ENCODE measurements around the gene IL3RA. TPM values are rescaled to one million over a fixed set of nuclear protein-coding genes. Genes with fewer than 3 reads are reported as not detected.
A peak's percentile ranks its signal among the peaks of the same experiment; 100 is the strongest.

Gene IL3RA
- polyA plus RNA-seq, 1 of the 3 experiments (the other 2 are of a cell fraction), result not detected

- peaks cover 10 to 18% of the 10 kb centered on the region in 2 experiments for H3K36me3 ChIP-seq (replicated peaks in 1 of 2; ENCODE audit: control insufficient read depth in 1 of 2, insufficient read depth in 2 of 2, low read length in 1 of 2)
These were observed 80.6 kb downstream of the IL3RA start for GRCh38 chrX:1416965-1417760.

DNA sequence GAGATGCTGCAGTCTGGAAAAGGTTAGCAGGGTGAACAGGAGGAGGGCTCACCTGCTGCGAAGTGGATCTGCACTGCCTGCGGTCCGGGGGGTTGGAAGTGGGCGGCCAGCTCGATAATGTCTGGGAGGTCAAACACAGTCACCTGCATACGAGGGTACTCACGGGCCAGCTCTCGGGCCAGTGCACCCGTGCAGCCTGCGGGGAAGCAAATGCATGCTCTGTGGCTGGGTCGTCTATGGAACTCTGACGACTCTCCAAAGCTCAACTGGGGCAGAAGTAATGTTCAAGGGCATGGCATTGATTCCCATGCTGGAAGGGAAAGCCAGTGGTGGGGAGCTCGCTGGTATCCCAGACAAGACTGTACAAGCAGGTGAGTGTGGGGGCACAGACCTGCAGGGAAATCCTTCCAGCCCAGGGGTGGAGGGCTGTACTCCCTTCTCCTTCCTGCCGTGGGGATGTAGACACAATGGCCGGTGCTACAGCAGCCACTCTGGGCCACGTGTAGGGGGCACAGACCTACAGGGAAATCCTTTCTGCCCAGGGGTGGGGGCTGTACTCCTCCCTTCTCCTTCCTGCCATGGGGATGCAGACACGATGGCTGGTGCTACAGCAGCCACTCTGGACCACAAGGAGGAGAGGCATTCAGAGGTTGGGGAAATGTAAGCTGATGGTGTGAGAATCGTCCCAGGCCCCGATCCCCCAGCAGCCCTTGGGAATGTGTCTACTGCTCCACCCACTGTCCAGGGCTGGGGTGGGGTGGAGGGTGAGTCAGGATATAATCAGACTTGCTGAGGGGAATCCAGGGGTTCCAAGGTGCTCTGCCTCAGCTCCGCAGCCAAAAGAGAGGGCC, 81.6 kb downstream of the IL3RA start:
- Histone ChIP-seq H3K27me3 (ENCODE audit: insufficient read depth) (no peaks in the 10 kb centered on the region), H3K79me2 (ENCODE audit: insufficient read depth) (no peaks in the 10 kb centered on the region), H3K4me1 (ENCODE audit: control insufficient read depth in 1 of 2, insufficient read depth in 2 of 2, low read depth in 1 of 2, low read length in 1 of 2) (no peaks in the 10 kb centered on the region), H2AFZ (ENCODE audit: low read depth) (no peak overlapping the region), H3K9me2 (no peaks in the 10 kb centered on the region), H3K27ac (ENCODE audit: low read depth in 2 of 2, low read length in 1 of 2) (no peak overlapping the region), H3K9me3 (no peaks in the 10 kb centered on the region), H3F3A (replicated peaks; ENCODE audit: insufficient read depth) (peaks cover 9% of the 10 kb centered on the region), H4K20me1 (ENCODE audit: insufficient read depth) (no peaks in the 10 kb centered on the region), H3K36me3 (replicated peaks in 1 of 2; ENCODE audit: control insufficient read depth in 1 of 2, insufficient read depth in 2 of 2, low read length in 1 of 2) (peaks cover 6 to 23% of the 10 kb centered on the region in 2 experiments), H3K4me3 (ENCODE audit: low read depth in 2 of 2, low read length in 1 of 2) (no peak overlapping the region), H3K9ac (no peak overlapping the region), H3K4me2 (no peak overlapping the region)
- no peak for DNase-seq
- ChIA-PET CTCF (no interaction called here), POLR2A (no interaction called here)
- 86% methylated on average over 10 of the region's 20 CpGs for WGBS (ENCODE audit: low lambda C conversion rate)
- TF ChIP-seq, protein P1, sequence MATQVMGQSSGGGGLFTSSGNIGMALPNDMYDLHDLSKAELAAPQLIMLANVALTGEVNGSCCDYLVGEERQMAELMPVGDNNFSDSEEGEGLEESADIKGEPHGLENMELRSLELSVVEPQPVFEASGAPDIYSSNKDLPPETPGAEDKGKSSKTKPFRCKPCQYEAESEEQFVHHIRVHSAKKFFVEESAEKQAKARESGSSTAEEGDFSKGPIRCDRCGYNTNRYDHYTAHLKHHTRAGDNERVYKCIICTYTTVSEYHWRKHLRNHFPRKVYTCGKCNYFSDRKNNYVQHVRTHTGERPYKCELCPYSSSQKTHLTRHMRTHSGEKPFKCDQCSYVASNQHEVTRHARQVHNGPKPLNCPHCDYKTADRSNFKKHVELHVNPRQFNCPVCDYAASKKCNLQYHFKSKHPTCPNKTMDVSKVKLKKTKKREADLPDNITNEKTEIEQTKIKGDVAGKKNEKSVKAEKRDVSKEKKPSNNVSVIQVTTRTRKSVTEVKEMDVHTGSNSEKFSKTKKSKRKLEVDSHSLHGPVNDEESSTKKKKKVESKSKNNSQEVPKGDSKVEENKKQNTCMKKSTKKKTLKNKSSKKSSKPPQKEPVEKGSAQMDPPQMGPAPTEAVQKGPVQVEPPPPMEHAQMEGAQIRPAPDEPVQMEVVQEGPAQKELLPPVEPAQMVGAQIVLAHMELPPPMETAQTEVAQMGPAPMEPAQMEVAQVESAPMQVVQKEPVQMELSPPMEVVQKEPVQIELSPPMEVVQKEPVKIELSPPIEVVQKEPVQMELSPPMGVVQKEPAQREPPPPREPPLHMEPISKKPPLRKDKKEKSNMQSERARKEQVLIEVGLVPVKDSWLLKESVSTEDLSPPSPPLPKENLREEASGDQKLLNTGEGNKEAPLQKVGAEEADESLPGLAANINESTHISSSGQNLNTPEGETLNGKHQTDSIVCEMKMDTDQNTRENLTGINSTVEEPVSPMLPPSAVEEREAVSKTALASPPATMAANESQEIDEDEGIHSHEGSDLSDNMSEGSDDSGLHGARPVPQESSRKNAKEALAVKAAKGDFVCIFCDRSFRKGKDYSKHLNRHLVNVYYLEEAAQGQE (IDR thresholded peaks at IDR 0.05; ENCODE audit: low read depth, low read length), result no peak
- TF ChIP-seq EZH2phosphoT487 (IDR thresholded peaks at IDR 0.05; ENCODE audit: borderline replicate concordance, low read depth), result no peak
- TF ChIP-seq USF1 (IDR thresholded peaks at IDR 0.05; ENCODE audit: borderline replicate concordance, low read depth), result no peak
- no peak; the same call in 1 of the 2 replicates for TF ChIP-seq POLR2AphosphoS5 (IDR thresholded peaks at IDR 0.05; ENCODE audit: low read depth, low read length)
- TF ChIP-seq, protein P2, sequence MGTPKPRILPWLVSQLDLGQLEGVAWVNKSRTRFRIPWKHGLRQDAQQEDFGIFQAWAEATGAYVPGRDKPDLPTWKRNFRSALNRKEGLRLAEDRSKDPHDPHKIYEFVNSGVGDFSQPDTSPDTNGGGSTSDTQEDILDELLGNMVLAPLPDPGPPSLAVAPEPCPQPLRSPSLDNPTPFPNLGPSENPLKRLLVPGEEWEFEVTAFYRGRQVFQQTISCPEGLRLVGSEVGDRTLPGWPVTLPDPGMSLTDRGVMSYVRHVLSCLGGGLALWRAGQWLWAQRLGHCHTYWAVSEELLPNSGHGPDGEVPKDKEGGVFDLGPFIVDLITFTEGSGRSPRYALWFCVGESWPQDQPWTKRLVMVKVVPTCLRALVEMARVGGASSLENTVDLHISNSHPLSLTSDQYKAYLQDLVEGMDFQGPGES (IDR thresholded peaks at IDR 0.05; ENCODE audit: low read depth, low read length), result no peak
- TF ChIP-seq NRF1 (IDR thresholded peaks at IDR 0.05; ENCODE audit: low read depth, low read length), result no peak
- TF ChIP-seq, protein P3, sequence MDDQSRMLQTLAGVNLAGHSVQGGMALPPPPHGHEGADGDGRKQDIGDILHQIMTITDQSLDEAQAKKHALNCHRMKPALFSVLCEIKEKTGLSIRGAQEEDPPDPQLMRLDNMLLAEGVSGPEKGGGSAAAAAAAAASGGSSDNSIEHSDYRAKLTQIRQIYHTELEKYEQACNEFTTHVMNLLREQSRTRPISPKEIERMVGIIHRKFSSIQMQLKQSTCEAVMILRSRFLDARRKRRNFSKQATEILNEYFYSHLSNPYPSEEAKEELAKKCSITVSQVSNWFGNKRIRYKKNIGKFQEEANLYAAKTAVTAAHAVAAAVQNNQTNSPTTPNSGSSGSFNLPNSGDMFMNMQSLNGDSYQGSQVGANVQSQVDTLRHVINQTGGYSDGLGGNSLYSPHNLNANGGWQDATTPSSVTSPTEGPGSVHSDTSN (IDR thresholded peaks at IDR 0.05), result no peak
- TF ChIP-seq, protein P4, sequence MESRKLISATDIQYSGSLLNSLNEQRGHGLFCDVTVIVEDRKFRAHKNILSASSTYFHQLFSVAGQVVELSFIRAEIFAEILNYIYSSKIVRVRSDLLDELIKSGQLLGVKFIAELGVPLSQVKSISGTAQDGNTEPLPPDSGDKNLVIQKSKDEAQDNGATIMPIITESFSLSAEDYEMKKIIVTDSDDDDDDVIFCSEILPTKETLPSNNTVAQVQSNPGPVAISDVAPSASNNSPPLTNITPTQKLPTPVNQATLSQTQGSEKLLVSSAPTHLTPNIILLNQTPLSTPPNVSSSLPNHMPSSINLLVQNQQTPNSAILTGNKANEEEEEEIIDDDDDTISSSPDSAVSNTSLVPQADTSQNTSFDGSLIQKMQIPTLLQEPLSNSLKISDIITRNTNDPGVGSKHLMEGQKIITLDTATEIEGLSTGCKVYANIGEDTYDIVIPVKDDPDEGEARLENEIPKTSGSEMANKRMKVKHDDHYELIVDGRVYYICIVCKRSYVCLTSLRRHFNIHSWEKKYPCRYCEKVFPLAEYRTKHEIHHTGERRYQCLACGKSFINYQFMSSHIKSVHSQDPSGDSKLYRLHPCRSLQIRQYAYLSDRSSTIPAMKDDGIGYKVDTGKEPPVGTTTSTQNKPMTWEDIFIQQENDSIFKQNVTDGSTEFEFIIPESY (IDR thresholded peaks at IDR 0.05; ENCODE audit: borderline replicate concordance, low read depth), result no peak
- TF ChIP-seq TAF1 (IDR thresholded peaks at IDR 0.05; ENCODE audit: borderline replicate concordance, low read depth, low read length), result no peak
- TF ChIP-seq GATA2 (CRISPR knock-in tag; IDR thresholded peaks at IDR 0.05), result no peak
- no peak for TF ChIP-seq SMC3 (IDR thresholded peaks at IDR 0.05; ENCODE audit: low read depth, low read length)
- no peak for TF ChIP-seq RCOR1 (IDR thresholded peaks at IDR 0.05; ENCODE audit: low read length)
- no peak for TF ChIP-seq FOXJ3 (CRISPR knock-in tag; IDR thresholded peaks at IDR 0.05)

More at GRCh38 chrX:1416965-1417760, 80.6 kb downstream of the IL3RA start:
- ChIA-PET CTCF (no interaction called here), POLR2A (no interaction called here)
- Histone ChIP-seq H3K4me3 (ENCODE audit: low read depth in 2 of 2, low read length in 1 of 2) (no peak overlapping the region), H3K4me1 (ENCODE audit: control insufficient read depth in 1 of 2, insufficient read depth in 2 of 2, low read depth in 1 of 2, low read length in 1 of 2) (no peaks in the 10 kb centered on the region), H3K9me3 (no peaks in the 10 kb centered on the region), H3K79me2 (ENCODE audit: insufficient read depth) (no peaks in the 10 kb centered on the region), H4K20me1 (ENCODE audit: insufficient read depth) (no peaks in the 10 kb centered on the region), H3K9ac (no peak overlapping the region), H3F3A (replicated peaks; ENCODE audit: insufficient read depth) (peaks cover 9% of the 10 kb centered on the region), H3K27ac (ENCODE audit: low read depth in 2 of 2, low read length in 1 of 2) (no peak overlapping the region), H3K4me2 (no peak overlapping the region), H3K27me3 (ENCODE audit: insufficient read depth) (no peaks in the 10 kb centered on the region), H2AFZ (ENCODE audit: low read depth) (no peak overlapping the region), H3K9me2 (no peaks in the 10 kb centered on the region)
- DNase-seq, result no peak
- no peak for TF ChIP-seq TAF1 (IDR thresholded peaks at IDR 0.05; ENCODE audit: borderline replicate concordance, low read depth, low read length)
- peak; percentile 44; the same call in 1 of the 2 replicates for TF ChIP-seq POLR2AphosphoS5 (IDR thresholded peaks at IDR 0.05; ENCODE audit: low read depth, low read length)
- TF ChIP-seq MXI1 (IDR thresholded peaks at IDR 0.05; ENCODE audit: low read depth, low read length), result no peak
- WGBS (ENCODE audit: low lambda C conversion rate), result 68% methylated on average over 13 of the region's 14 CpGs

All from SK-N-SH (cell line).